Smooth muscle cell (in vitro differentiated cells): ENCODE data around the gene MEGF6. TPM values are rescaled to one million over a fixed set of nuclear protein-coding genes. Genes with fewer than 3 reads are reported as not detected.

Source experiments
- DNase-seq: peaks from one replicate; lab custom pipeline; 2025; ENCODE audit not compliant: unreplicated experiment; lab: John Stamatoyannopoulos, UW
- H2AFZ ChIP-seq: fragments of 200-600 bp; sonication (generic); 2 replicates; pipeline ENCODE4 v1.6.0; 2016; ENCODE audit warnings: antibody characterized with exemption, low read depth, mild to moderate bottlenecking
- H3F3A ChIP-seq: fragments of 200-600 bp; sonication (generic); 2 replicates; pipeline ENCODE4 v1.6.0; 2017; ENCODE audit warnings: antibody characterized with exemption, low read depth
- H3K27ac ChIP-seq: fragments of 200-600 bp; sonication (generic); 2 replicates; pipeline ENCODE4 v1.5.1; 2016; ENCODE audit warnings: low read depth, mild to moderate bottlenecking
- H3K27me3 ChIP-seq: fragments of 200-600 bp; sonication (generic); 2 replicates; pipeline ENCODE4 v1.6.1; 2016; ENCODE audit warnings: low read depth, mild to moderate bottlenecking
- H3K36me3 ChIP-seq: fragments of 200-600 bp; sonication (generic); 2 replicates; pipeline ENCODE4 v1.5.1; 2016; ENCODE audit warnings: low read depth
- H3K4me1 ChIP-seq: fragments of 200-600 bp; sonication (generic); 2 replicates; pipeline ENCODE4 v1.5.1; 2016; ENCODE audit warnings: low read depth
- H3K4me2 ChIP-seq: fragments of 200-600 bp; sonication (generic); 2 replicates; pipeline ENCODE4 v1.6.0; 2016; ENCODE audit warnings: mild to moderate bottlenecking
- H3K4me3 ChIP-seq: fragments of 200-600 bp; sonication (generic); 2 replicates; pipeline ENCODE4 v1.5.1; 2016; ENCODE audit warnings: mild to moderate bottlenecking
- H3K79me2 ChIP-seq: fragments of 200-600 bp; sonication (generic); 2 replicates; pipeline ENCODE4 v1.6.0; 2016; ENCODE audit warnings: low read depth, mild to moderate bottlenecking
- H3K9ac ChIP-seq: fragments of 200-600 bp; sonication (generic); 2 replicates; pipeline ENCODE4 v1.6.0; 2016; ENCODE audit warnings: low read depth
- H3K9me3 ChIP-seq: fragments of 200-600 bp; sonication (generic); replicated peaks from 2 replicates; pipeline ENCODE4 v1.5.1; 2016; ENCODE audit warnings: low read depth
- H4K20me1 ChIP-seq: fragments of 200-600 bp; sonication (generic); 2 replicates; pipeline ENCODE4 v1.6.0; 2016; ENCODE audit warnings: low read depth
- WGBS: methylation state at CpG from one replicate; pipeline ENCODE4 v1.1.7; 2016; ENCODE audit warnings: low lambda C conversion rate; 5-methylcytosine and 5-hydroxymethylcytosine counted together
- polyA plus RNA-seq: library from polyadenylated mRNA; unstranded; fragments of >200 nt; fragmentation: Nextera tagmentation; extraction: Ambion mirVana; gene quantifications from 2 replicates; pipeline ENCODE4 v1.2.1, GENCODE V29; 2016
- total RNA-seq: library from RNA; depleted of rRNA; stranded (reverse); fragments of >200 nt; gene quantifications from 2 replicates; pipeline ENCODE4 v1.2.3, GENCODE V29; 2014
- TF ChIP-seq, protein P1 (sequence below): fragments of 200-600 bp; sonication (generic); IDR thresholded peaks from 2 replicates; pipeline ENCODE4 v1.5.1; 2017; ENCODE audit warnings: borderline replicate concordance, mild to moderate bottlenecking, antibody characterized with exemption; ENCODE audit not compliant: insufficient read depth, poor library complexity, severe bottlenecking

MEGF6 gene
- total and polyA plus RNA-seq, 2 experiments from 2014 or later, result 6.5 to 12.8 TPM

DNA sequence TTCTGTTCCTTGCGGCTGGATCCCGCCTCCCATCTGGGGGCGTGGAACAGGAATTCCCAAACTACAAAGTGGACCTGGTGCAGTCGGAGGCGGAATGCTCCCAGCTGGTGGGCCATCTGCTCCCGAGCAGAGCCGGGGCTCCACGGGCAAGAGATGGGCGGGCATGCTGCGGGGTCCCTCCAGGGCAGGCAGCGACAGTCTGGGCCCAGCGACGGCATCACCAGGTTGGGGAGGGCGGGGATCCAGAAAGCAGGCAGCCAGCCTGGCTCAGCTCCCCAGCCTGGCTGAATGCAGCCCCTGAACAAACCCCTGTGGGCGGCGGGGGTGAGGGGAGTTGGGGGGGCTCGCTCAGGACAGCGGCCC is 3.6 kb downstream of the MEGF6 start:
- H3K4me1 ChIP-seq, result peaks cover 15% of the 10 kb centered on the region
- WGBS, result 92% methylated on average over 15 of the region's 18 CpGs
- peaks cover 17% of the 10 kb centered on the region for H3K27me3 ChIP-seq
- H3K4me2 ChIP-seq, result no peak overlapping the region
- no peaks in the 10 kb centered on the region for H3K9me3 ChIP-seq
- H4K20me1 ChIP-seq, result no peaks in the 10 kb centered on the region
- no peak overlapping the region for H3K9ac ChIP-seq
- H3K79me2 ChIP-seq, result no peaks in the 10 kb centered on the region
- H3K27ac ChIP-seq, result no peak overlapping the region
- no peak overlapping the region for H2AFZ ChIP-seq
- peaks cover 5% of the 10 kb centered on the region for H3F3A ChIP-seq
- no peak for DNase-seq
- TF ChIP-seq, protein P1, sequence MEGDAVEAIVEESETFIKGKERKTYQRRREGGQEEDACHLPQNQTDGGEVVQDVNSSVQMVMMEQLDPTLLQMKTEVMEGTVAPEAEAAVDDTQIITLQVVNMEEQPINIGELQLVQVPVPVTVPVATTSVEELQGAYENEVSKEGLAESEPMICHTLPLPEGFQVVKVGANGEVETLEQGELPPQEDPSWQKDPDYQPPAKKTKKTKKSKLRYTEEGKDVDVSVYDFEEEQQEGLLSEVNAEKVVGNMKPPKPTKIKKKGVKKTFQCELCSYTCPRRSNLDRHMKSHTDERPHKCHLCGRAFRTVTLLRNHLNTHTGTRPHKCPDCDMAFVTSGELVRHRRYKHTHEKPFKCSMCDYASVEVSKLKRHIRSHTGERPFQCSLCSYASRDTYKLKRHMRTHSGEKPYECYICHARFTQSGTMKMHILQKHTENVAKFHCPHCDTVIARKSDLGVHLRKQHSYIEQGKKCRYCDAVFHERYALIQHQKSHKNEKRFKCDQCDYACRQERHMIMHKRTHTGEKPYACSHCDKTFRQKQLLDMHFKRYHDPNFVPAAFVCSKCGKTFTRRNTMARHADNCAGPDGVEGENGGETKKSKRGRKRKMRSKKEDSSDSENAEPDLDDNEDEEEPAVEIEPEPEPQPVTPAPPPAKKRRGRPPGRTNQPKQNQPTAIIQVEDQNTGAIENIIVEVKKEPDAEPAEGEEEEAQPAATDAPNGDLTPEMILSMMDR, result no peak
- no peaks in the 10 kb centered on the region for H3K36me3 ChIP-seq
- H3K4me3 ChIP-seq, result no peak overlapping the region

DNA sequence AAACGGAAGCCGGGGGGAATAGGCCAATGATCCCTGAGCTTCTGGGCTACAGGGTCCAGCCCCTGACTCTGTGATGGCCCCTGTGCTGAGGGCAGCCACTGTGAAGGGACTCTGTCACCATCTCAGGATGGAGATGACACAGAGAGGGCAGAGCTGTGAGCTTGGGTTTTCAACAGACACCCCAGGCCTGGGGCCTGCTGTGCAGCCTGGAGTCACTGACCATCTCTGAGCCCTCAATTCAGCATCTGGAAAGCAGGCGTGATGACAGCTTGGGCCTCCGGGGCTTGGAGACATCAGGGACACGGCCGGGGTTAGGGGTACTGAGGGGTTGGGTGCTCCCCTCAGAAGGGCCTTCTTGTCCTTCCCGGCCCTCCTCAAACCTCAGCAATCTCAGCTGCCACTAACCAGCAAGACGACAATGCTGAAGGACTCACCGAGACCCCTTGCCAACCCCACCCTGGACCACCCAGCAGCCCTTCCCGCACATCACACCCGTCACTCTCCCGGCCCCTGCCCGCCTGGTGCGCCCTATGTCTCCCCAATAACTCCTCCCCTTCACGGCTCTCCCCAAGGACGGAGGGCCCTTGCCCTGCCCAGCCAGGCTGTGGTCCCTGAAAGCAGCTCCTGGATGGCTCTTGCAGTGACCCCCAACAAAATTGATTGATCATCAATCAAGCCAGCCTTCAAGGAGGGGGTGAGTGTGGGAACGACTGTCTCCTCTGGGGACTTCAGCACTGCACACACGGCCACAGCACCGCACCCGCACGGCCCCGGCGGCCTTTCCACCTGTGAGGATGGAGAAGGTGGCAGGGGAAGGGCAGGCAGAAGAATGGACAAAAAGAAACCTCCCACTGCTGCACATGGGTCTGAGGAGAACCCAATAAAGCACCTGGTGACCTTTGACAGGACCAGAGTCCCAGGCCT is 4.3 kb downstream of the MEGF6 start:
- WGBS, result 92% methylated on average over 19 of the region's 23 CpGs
- TF ChIP-seq, protein P1, result no peak
- Histone ChIP-seq H3K4me2 (no peak overlapping the region), H3K4me3 (no peak overlapping the region), H4K20me1 (no peaks in the 10 kb centered on the region), H3K79me2 (no peaks in the 10 kb centered on the region), H3F3A (peaks cover under 1% of the 10 kb centered on the region), H3K9ac (no peak overlapping the region), H3K27ac (no peak overlapping the region), H3K27me3 (peaks cover 16% of the 10 kb centered on the region), H3K4me1 (peaks cover 15% of the 10 kb centered on the region), H2AFZ (no peak overlapping the region), H3K36me3 (no peaks in the 10 kb centered on the region), H3K9me3 (no peaks in the 10 kb centered on the region)
- no peak for DNase-seq

DNA sequence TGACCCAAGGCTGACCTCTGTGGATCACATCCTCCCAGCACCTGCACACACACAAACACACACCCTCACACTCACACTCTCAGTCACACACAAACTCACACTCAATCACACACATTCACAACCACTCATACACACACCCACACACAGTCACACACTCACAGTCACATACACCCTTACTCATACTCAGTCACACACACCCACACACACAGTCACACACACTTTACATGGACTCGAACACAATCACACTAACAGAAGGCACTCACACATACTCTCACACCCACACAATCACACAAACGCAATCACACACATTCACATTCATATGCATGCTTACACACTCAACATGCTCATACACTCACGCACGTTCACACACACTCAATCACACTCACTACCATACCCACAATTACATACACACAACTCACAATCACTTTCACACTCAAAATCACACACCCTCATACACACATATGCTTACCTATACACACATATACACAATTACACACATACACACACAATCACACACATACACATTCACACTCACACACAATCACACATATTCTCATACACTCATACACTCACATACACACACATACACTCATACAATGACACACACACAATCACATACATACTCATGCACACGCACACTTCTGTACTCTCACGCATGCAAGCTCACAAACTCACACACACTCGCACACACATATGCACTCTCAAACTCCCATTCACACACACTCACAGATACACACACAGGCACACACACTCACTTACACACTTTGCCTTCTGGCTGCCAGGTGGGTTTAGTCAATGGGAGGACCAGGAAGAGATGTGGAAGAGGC is 6.1 kb downstream of the MEGF6 start:
- TF ChIP-seq, protein P1, result no peak
- Histone ChIP-seq H3K27me3 (peaks cover 2% of the 10 kb centered on the region), H4K20me1 (no peaks in the 10 kb centered on the region), H3K27ac (no peak overlapping the region), H3K9me3 (no peaks in the 10 kb centered on the region), H3K4me2 (no peak overlapping the region), H2AFZ (no peak overlapping the region), H3K36me3 (no peaks in the 10 kb centered on the region), H3K79me2 (no peaks in the 10 kb centered on the region), H3F3A (no peaks in the 10 kb centered on the region), H3K9ac (no peak overlapping the region), H3K4me1 (peaks cover 4% of the 10 kb centered on the region), H3K4me3 (no peak overlapping the region)
- no peak for DNase-seq
- 93% methylated on average over 7 of the region's 7 CpGs for WGBS
